ENCODE results near the gene KRT82. TPM values are rescaled to one million over a fixed set of nuclear protein-coding genes. Genes with fewer than 3 reads are reported as not detected.

Gene KRT82
- total and polyA plus RNA-seq, 2 experiments from 2014 or later, result not detected

DNA sequence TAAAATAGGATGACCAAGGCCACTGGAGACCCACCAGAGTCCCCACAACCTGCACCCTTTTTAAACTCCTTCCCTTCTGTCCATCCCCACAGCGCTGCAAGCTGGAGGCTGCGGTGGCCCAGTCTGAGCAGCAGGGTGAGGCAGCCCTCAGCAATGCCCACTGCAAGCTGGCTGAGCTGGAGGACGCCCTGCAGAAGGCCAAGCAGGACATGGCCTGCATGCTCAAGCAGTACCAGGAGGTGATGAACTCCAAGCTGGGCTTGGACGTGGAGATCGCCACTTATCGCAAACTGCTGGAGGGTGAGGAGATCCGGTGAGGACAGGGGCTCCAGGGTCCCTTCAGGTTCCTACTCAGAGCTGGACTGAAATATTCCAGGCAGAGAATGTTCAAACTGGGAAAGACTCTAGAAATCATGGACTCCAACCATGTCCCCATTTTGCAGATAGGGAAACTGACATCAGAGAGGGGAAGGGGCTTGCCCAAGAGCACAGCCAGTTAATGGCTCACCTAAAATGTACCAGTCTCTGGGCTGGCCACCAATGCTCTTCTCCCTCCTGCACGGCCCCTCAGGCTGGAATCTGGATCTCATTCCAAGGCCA lies 56.0 kb downstream of the KRT82 start:
- Mint-ChIP-seq H3K4me1 (no peaks in the 10 kb centered on the region), H3K9me3 (no peaks in the 10 kb centered on the region), H3K27me3 (ENCODE audit: insufficient read depth, low read depth, poor library complexity) (peaks cover 3% of the 10 kb centered on the region), H3K36me3 (ENCODE audit: low read depth) (no peaks in the 10 kb centered on the region), H3K27ac (no peak overlapping the region), H3K4me3 (no peak overlapping the region)
- no peak for DNase-seq (ENCODE audit: low spot score)
- Histone ChIP-seq H3K9me2 (ENCODE audit: insufficient read depth) (no peaks in the 10 kb centered on the region), H3K4me2 (no peak overlapping the region), H3K27me3 (ENCODE audit: insufficient read depth) (no peaks in the 10 kb centered on the region), H3K4me1 (ENCODE audit: insufficient read depth) (no peaks in the 10 kb centered on the region), H2AFZ (no peak overlapping the region), H3K27ac (ENCODE audit: low read depth) (no peak overlapping the region), H3K4me3 (no peak overlapping the region), H3K36me3 (ENCODE audit: insufficient read depth) (no peaks in the 10 kb centered on the region), H3K79me2 (replicated peaks; ENCODE audit: insufficient read depth) (no peaks in the 10 kb centered on the region), H4K20me1 (replicated peaks; ENCODE audit: insufficient read depth) (no peaks in the 10 kb centered on the region; the same call in 1 of the 2 replicates), H3F3A (replicated peaks; ENCODE audit: low read depth) (no peaks in the 10 kb centered on the region)
- TF ChIP-seq JUNB (IDR thresholded peaks at IDR 0.05; ENCODE audit: unreplicated experiment), result no peak
- TF ChIP-seq CTCF (conservative IDR thresholded peaks at IDR 0.05; ENCODE audit: low read depth in 2 of 2), result no peak
- TF ChIP-seq EZH2 (IDR thresholded peaks at IDR 0.05; ENCODE audit: low read depth, unreplicated experiment), result no peak
- TF ChIP-seq, protein P1, sequence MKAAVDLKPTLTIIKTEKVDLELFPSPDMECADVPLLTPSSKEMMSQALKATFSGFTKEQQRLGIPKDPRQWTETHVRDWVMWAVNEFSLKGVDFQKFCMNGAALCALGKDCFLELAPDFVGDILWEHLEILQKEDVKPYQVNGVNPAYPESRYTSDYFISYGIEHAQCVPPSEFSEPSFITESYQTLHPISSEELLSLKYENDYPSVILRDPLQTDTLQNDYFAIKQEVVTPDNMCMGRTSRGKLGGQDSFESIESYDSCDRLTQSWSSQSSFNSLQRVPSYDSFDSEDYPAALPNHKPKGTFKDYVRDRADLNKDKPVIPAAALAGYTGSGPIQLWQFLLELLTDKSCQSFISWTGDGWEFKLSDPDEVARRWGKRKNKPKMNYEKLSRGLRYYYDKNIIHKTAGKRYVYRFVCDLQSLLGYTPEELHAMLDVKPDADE (IDR thresholded peaks at IDR 0.05), result no peak
- TF ChIP-seq NANOG (IDR thresholded peaks at IDR 0.05; ENCODE audit: borderline replicate concordance), result no peak
- no peak for TF ChIP-seq POLR2AphosphoS5 (IDR thresholded peaks at IDR 0.05; ENCODE audit: low read depth)
- no peak for TF ChIP-seq CREB1 (CRISPR knock-in tag; IDR thresholded peaks at IDR 0.05; ENCODE audit: low read depth)
- TF ChIP-seq, protein P2, sequence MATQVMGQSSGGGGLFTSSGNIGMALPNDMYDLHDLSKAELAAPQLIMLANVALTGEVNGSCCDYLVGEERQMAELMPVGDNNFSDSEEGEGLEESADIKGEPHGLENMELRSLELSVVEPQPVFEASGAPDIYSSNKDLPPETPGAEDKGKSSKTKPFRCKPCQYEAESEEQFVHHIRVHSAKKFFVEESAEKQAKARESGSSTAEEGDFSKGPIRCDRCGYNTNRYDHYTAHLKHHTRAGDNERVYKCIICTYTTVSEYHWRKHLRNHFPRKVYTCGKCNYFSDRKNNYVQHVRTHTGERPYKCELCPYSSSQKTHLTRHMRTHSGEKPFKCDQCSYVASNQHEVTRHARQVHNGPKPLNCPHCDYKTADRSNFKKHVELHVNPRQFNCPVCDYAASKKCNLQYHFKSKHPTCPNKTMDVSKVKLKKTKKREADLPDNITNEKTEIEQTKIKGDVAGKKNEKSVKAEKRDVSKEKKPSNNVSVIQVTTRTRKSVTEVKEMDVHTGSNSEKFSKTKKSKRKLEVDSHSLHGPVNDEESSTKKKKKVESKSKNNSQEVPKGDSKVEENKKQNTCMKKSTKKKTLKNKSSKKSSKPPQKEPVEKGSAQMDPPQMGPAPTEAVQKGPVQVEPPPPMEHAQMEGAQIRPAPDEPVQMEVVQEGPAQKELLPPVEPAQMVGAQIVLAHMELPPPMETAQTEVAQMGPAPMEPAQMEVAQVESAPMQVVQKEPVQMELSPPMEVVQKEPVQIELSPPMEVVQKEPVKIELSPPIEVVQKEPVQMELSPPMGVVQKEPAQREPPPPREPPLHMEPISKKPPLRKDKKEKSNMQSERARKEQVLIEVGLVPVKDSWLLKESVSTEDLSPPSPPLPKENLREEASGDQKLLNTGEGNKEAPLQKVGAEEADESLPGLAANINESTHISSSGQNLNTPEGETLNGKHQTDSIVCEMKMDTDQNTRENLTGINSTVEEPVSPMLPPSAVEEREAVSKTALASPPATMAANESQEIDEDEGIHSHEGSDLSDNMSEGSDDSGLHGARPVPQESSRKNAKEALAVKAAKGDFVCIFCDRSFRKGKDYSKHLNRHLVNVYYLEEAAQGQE (IDR thresholded peaks at IDR 0.05; ENCODE audit: unreplicated experiment), result no peak
- no peak for ATAC-seq

DNA sequence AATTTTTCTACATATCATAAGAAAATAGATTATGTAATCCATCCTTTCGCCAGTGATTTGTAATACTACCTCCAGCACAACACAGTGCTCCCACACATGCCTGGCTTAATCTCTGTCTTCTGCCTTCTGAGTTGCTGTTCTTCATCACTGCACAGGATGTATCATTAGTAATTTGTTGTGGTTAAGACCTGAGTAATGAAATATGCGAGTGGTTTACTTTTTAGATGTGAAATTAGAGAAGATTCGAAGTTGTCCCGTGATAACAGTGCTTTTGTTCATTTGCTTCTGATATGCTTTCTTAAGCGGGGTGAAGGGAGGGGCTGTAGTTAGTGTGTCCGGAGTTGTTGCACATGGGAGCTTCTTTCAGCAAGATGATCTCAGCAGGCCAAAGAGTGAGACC lies 56.9 kb downstream of the KRT82 start:
- H2AFZ ChIP-seq, result no peak overlapping the region
- no peaks in the 10 kb centered on the region for H3K36me3 Mint-ChIP-seq (ENCODE audit: low read depth)
- H4K20me1 ChIP-seq (replicated peaks; ENCODE audit: insufficient read depth), result no peaks in the 10 kb centered on the region; the same call in 1 of the 2 replicates
- H3K4me1 ChIP-seq (ENCODE audit: insufficient read depth), result no peaks in the 10 kb centered on the region
- H3F3A ChIP-seq (replicated peaks; ENCODE audit: low read depth), result no peaks in the 10 kb centered on the region
- peaks cover 4% of the 10 kb centered on the region for H3K27me3 Mint-ChIP-seq (ENCODE audit: insufficient read depth, low read depth, poor library complexity)
- no peak overlapping the region for H3K4me3 ChIP-seq
- ATAC-seq (no peak), DNase-seq (ENCODE audit: low spot score) (no peak)
- no peak overlapping the region for H3K4me2 ChIP-seq
- no peaks in the 10 kb centered on the region for H3K9me2 ChIP-seq (ENCODE audit: insufficient read depth)
- H3K79me2 ChIP-seq (replicated peaks; ENCODE audit: insufficient read depth), result no peaks in the 10 kb centered on the region
- H3K27ac ChIP-seq (ENCODE audit: low read depth), result no peak overlapping the region
- no peaks in the 10 kb centered on the region for H3K9me3 Mint-ChIP-seq
- H3K4me1 Mint-ChIP-seq, result no peaks in the 10 kb centered on the region
- no peak overlapping the region for H3K27ac Mint-ChIP-seq
- H3K4me3 Mint-ChIP-seq, result no peak overlapping the region
- no peaks in the 10 kb centered on the region for H3K36me3 ChIP-seq (ENCODE audit: insufficient read depth)
- no peaks in the 10 kb centered on the region for H3K27me3 ChIP-seq (ENCODE audit: insufficient read depth)
- no peak for TF ChIP-seq EZH2phosphoT487 (IDR thresholded peaks at IDR 0.05; ENCODE audit: unreplicated experiment)
- no peak for TF ChIP-seq ZNF331 (CRISPR knock-in tag; IDR thresholded peaks at IDR 0.05; ENCODE audit: low read depth)
- no peak for TF ChIP-seq NANOG (IDR thresholded peaks at IDR 0.05; ENCODE audit: borderline replicate concordance)
- TF ChIP-seq POLR2AphosphoS5 (IDR thresholded peaks at IDR 0.05; ENCODE audit: low read depth), result no peak
- TF ChIP-seq CREB1 (CRISPR knock-in tag; IDR thresholded peaks at IDR 0.05; ENCODE audit: low read depth), result no peak
